HepG2 (cell line): ENCODE measurements around the gene GNAZ. TPM values are rescaled to one million over a fixed set of nuclear protein-coding genes. Genes with fewer than 3 reads are reported as not detected.
A peak's percentile ranks its signal among the peaks of the same experiment; 100 is the strongest.

ENCODE experiments used
- HNF4A ChIP-seq: sonication (generic); formaldehyde crosslinking; IDR thresholded peaks from 2 replicates; pipeline ENCODE4 v1.4.0; 2020; ENCODE audit warnings: missing genetic modification reagents
- ISX ChIP-seq: sonication (generic); formaldehyde crosslinking; conservative IDR thresholded peaks from 2 replicates; pipeline ENCODE4 v1.5.0; 2020; ENCODE audit warnings: missing genetic modification reagents
- LCORL ChIP-seq, 2 experiments: fragments of 450-650 bp in 1 of 2; sonication (generic) in 1 of 2; formaldehyde crosslinking in 1 of 2; IDR thresholded peaks; 2 replicates each; pipeline versions ENCODE4 v1.5.0 to v1.6.1; 2017 to 2020; ENCODE audit warnings: antibody characterized with exemption in 1 of 2, missing genetic modification reagents in 1 of 2
- NCOA1 ChIP-seq: sonication (generic); formaldehyde crosslinking; IDR thresholded peaks from 2 replicates; pipeline ENCODE4 v1.9.0; 2021; ENCODE audit warnings: missing genetic modification reagents
- NCOA2 ChIP-seq: sonication (generic); formaldehyde crosslinking; IDR thresholded peaks from 2 replicates; pipeline ENCODE4 v1.8.0; 2022; ENCODE audit warnings: inconsistent platforms
- RAD51 ChIP-seq: fragments of 450-650 bp; IDR thresholded peaks from 2 replicates; pipeline ENCODE4 v1.6.1; 2016; ENCODE audit warnings: borderline replicate concordance
- RBM39 ChIP-seq: fragments of 200-400 bp; formaldehyde crosslinking; IDR thresholded peaks from one replicate; pipeline ENCODE4 v1.6.1; 2018; ENCODE audit warnings: antibody characterized with exemption, mild to moderate bottlenecking, low read depth, low read length; ENCODE audit not compliant: poor library complexity, severe bottlenecking
- SP4 ChIP-seq: sonication (generic); formaldehyde crosslinking; IDR thresholded peaks from 2 replicates; pipeline ENCODE4 v1.8.1; 2023; ENCODE audit warnings: mild to moderate bottlenecking, missing genetic modification reagents
- TBX3 ChIP-seq: fragments of 450-650 bp; IDR thresholded peaks from 2 replicates; pipeline ENCODE4 v1.6.1; 2017; ENCODE audit warnings: antibody characterized with exemption, mild to moderate bottlenecking, inconsistent platforms, borderline replicate concordance
- ZFP82 ChIP-seq: sonication (generic); formaldehyde crosslinking; IDR thresholded peaks from 2 replicates; pipeline ENCODE4 v1.5.1; 2020; ENCODE audit warnings: mild to moderate bottlenecking, missing genetic modification reagents, borderline replicate concordance
- ZNF20 ChIP-seq: sonication (generic); formaldehyde crosslinking; IDR thresholded peaks from 2 replicates; pipeline ENCODE4 v1.4.0; 2020; ENCODE audit warnings: mild to moderate bottlenecking, moderate library complexity, missing genetic modification reagents
- ZNF264 ChIP-seq: sonication (generic); formaldehyde crosslinking; IDR thresholded peaks from 2 replicates; pipeline ENCODE4 v1.4.0; 2020; ENCODE audit warnings: missing genetic modification reagents
- ZNF431 ChIP-seq: sonication (generic); formaldehyde crosslinking; IDR thresholded peaks from 2 replicates; pipeline ENCODE4 v1.9.0; 2022; ENCODE audit warnings: missing genetic modification reagents, low read depth, mild to moderate bottlenecking, borderline replicate concordance
- ZNF619 ChIP-seq: sonication (generic); formaldehyde crosslinking; IDR thresholded peaks from 2 replicates; pipeline ENCODE4 v1.4.0; 2020; ENCODE audit warnings: mild to moderate bottlenecking, missing genetic modification reagents
- polyA plus RNA-seq, 8 experiments: library from polyadenylated mRNA; depleted of rRNA in 3 of 8; stranded (reverse) in 7 of 8; unstranded in 1 of 8; fragments of >200 nt; fragmentation: Illumina TruSeq in 4 of 8; extraction: Trizol in 4 of 8; gene quantifications; 2 replicates each; pipeline versions ENCODE4 v1.2.1 to v1.2.3, GENCODE V29; 2011 to 2016; ENCODE audit warnings: low read depth in 4 of 8, missing spikeins in 1 of 8, mixed read lengths in 1 of 8; ENCODE audit not compliant: insufficient read depth in 1 of 8
- total RNA-seq, 5 experiments: library from RNA; depleted of rRNA; stranded (reverse); fragments of >200 nt; fragmentation: Illumina TruSeq; extraction: Trizol; gene quantifications; 2 replicates each; pipeline ENCODE4 v1.2.3, GENCODE V29; 2016; ENCODE audit warnings: low read depth in 1 of 5
- TF ChIP-seq, protein P1 (sequence below): sonication (generic); formaldehyde crosslinking; IDR thresholded peaks from 2 replicates; pipeline ENCODE4 v1.5.1; 2020; ENCODE audit warnings: missing genetic modification reagents, mild to moderate bottlenecking, borderline replicate concordance
- TF ChIP-seq, protein P2 (sequence below): sonication (generic); formaldehyde crosslinking; IDR thresholded peaks from 2 replicates; pipeline ENCODE4 v1.5.1; 2020; ENCODE audit warnings: mild to moderate bottlenecking, missing genetic modification reagents, borderline replicate concordance
- TF ChIP-seq, protein P3 (sequence below): sonication (generic); formaldehyde crosslinking; IDR thresholded peaks from 2 replicates; pipeline ENCODE4 v1.4.0; 2020; ENCODE audit warnings: mild to moderate bottlenecking, missing genetic modification reagents, borderline replicate concordance
- TF ChIP-seq, protein P4 (sequence below): sonication (generic); formaldehyde crosslinking; IDR thresholded peaks from 2 replicates; pipeline ENCODE4 v1.8.0; 2022; ENCODE audit warnings: missing genetic modification reagents, mild to moderate bottlenecking, inconsistent platforms, borderline replicate concordance
- TF ChIP-seq, protein P5 (sequence below): sonication (generic); formaldehyde crosslinking; IDR thresholded peaks from 2 replicates; pipeline ENCODE4 v1.4.0; 2020; ENCODE audit warnings: missing genetic modification reagents
- TF ChIP-seq, protein P6 (sequence below): sonication (generic); formaldehyde crosslinking; IDR thresholded peaks from 2 replicates; pipeline ENCODE4 v1.8.0; 2022; ENCODE audit warnings: missing genetic modification reagents, low read depth, mild to moderate bottlenecking, borderline replicate concordance

The GNAZ gene
- total and polyA plus RNA-seq, 2 of the 13 experiments (the other 11 are each of a cell fraction or from before 2014, with no cell fraction given) = 11.4 to 22.3 TPM

DNA sequence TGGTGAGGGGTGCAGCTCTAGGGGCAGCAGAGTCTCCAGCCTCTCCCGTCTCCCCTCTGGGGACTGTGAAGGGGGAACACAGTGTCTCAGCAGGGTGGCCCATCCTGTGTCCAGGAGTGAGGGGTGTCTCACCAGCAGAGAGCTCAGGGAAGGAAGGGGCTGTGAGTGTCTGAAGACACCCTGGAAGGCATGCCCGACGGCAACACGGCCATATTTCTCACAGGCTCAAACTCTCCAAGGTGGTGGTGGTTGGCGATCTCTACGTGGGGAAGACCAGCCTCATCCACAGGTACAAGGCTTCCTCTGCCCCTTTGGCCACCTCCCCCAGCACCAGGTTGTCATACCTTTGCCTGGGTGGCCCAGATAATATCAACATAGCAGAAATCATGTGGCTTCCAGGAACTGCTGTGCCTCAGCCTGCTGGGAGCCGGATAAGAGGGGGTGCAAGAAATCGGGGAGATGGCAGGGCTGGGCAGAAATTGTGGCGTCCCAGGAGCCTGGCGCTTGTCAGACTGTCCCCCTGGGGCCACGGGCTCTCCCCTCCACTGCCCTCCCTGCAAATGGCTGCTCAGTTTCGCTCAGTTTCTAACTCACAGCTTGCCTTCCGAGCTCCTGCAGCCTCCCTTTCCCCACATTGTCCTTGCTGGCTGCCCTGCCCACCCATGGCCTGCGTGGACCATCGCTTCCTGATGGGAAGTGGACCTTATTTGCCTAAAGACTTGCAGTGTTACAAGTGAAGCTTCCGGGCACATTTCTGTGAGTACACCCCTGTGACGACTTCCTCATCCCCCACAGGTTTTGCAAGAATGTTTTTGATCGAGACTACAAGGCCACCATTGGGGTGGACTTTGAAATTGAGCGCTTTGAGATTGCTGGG lies 82.2 kb downstream of the GNAZ start (continued):
- TF ChIP-seq, protein P1, sequence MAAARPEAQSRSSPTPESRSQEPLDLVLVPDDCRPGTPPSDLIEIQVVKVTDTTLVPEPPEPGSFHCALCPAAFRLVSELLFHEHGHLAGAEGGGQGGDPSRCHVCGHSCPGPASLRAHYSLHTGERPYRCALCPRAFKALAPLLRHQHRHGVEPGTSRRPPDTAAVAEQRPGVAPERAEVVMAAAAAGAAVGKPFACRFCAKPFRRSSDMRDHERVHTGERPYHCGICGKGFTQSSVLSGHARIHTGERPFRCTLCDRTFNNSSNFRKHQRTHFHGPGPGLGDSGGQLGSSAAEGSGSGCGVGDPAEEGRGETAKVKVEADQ (CRISPR knock-in tag) = no peak
- TF ChIP-seq HNF4A (CRISPR knock-in tag) (peak; percentile 79), ZNF619 (CRISPR knock-in tag) (no peak), RAD51 (no peak), ZFP82 (CRISPR knock-in tag) (no peak), ZNF264 (no peak), SP4 (CRISPR knock-in tag) (no peak), NCOA1 (no peak), ISX (CRISPR knock-in tag) (no peak), ZNF431 (CRISPR knock-in tag) (no peak), TBX3 (no peak), ZNF20 (CRISPR knock-in tag) (no peak), NCOA2 (peak; percentile 48), RBM39 (no peak), LCORL (IDR thresholded peaks at IDR 0.05) (no peak), LCORL (CRISPR knock-in tag; IDR thresholded peaks at IDR 0.05) (no peak)
- TF ChIP-seq, protein P2, sequence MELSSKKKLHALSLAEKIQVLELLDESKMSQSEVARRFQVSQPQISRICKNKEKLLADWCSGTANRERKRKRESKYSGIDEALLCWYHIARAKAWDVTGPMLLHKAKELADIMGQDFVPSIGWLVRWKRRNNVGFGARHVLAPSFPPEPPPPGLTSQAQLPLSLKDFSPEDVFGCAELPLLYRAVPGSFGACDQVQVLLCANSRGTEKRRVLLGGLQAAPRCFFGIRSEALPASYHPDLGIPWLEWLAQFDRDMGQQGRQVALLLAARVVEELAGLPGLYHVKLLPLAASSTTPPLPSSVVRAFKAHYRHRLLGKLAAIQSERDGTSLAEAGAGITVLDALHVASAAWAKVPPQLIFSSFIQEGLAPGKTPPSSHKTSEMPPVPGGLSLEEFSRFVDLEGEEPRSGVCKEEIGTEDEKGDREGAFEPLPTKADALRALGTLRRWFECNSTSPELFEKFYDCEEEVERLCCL (CRISPR knock-in tag) = no peak
- TF ChIP-seq, protein P3, sequence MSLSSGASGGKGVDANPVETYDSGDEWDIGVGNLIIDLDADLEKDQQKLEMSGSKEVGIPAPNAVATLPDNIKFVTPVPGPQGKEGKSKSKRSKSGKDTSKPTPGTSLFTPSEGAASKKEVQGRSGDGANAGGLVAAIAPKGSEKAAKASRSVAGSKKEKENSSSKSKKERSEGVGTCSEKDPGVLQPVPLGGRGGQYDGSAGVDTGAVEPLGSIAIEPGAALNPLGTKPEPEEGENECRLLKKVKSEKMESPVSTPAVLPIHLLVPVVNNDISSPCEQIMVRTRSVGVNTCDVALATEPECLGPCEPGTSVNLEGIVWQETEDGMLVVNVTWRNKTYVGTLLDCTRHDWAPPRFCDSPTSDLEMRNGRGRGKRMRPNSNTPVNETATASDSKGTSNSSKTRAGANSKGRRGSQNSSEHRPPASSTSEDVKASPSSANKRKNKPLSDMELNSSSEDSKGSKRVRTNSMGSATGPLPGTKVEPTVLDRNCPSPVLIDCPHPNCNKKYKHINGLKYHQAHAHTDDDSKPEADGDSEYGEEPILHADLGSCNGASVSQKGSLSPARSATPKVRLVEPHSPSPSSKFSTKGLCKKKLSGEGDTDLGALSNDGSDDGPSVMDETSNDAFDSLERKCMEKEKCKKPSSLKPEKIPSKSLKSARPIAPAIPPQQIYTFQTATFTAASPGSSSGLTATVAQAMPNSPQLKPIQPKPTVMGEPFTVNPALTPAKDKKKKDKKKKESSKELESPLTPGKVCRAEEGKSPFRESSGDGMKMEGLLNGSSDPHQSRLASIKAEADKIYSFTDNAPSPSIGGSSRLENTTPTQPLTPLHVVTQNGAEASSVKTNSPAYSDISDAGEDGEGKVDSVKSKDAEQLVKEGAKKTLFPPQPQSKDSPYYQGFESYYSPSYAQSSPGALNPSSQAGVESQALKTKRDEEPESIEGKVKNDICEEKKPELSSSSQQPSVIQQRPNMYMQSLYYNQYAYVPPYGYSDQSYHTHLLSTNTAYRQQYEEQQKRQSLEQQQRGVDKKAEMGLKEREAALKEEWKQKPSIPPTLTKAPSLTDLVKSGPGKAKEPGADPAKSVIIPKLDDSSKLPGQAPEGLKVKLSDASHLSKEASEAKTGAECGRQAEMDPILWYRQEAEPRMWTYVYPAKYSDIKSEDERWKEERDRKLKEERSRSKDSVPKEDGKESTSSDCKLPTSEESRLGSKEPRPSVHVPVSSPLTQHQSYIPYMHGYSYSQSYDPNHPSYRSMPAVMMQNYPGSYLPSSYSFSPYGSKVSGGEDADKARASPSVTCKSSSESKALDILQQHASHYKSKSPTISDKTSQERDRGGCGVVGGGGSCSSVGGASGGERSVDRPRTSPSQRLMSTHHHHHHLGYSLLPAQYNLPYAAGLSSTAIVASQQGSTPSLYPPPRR (CRISPR knock-in tag) = no peak
- TF ChIP-seq, protein P4, sequence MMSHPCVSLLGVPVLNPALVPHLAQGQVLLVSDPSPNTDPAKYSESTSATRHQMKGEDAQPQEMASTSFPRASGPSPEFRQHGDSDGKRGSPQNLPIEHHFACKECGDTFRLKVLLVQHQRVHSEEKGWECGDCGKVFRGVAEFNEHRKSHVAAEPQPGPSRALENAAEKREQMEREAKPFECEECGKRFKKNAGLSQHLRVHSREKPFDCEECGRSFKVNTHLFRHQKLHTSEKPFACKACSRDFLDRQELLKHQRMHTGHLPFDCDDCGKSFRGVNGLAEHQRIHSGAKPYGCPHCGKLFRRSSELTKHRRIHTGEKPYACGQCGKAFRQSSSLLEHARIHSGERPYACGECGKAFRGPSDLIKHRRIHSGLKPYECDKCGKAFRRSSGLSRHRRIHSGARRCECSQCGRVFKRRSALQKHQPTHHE (CRISPR knock-in tag) = no peak
- TF ChIP-seq, protein P5, sequence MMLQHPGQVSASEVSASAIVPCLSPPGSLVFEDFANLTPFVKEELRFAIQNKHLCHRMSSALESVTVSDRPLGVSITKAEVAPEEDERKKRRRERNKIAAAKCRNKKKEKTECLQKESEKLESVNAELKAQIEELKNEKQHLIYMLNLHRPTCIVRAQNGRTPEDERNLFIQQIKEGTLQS (CRISPR knock-in tag) = no peak
- TF ChIP-seq, protein P6, sequence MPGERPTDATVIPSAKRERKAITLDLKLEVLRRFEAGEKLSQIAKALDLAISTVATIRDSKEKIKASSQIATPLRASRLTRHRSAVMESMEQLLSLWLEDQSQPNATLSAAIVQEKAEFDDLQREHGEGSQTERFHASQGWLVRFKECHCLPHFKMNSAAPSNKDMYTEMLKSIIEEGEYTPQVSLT (CRISPR knock-in tag) = no peak
